Measurements from ENCODE around the gene COPE. TPM values are rescaled to one million over a fixed set of nuclear protein-coding genes. Genes with fewer than 3 reads are reported as not detected.

COPE gene
- total and polyA plus RNA-seq, 8 donors, result 81.1 to 226 (median 103) TPM

DNA sequence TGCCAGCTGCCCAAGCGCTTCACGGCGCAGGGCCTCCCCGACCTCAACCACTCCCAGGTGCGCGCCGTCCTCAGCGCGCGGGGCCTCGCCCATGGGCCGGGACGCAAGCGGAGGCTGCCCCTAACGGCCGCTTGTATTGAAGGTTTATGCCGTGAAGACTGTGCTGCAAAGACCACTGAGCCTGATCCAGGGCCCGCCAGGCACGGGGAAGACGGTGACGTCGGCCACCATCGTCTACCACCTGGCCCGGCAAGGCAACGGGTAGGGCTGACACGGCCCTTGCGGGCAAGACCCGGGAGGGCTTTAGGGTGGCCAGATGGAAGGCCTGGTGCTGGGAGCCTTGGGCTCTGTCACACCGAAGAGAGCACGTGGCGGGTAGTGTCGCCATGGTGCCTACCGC is 64.2 kb downstream of the COPE start:
- TF ChIP-seq, protein P1, sequence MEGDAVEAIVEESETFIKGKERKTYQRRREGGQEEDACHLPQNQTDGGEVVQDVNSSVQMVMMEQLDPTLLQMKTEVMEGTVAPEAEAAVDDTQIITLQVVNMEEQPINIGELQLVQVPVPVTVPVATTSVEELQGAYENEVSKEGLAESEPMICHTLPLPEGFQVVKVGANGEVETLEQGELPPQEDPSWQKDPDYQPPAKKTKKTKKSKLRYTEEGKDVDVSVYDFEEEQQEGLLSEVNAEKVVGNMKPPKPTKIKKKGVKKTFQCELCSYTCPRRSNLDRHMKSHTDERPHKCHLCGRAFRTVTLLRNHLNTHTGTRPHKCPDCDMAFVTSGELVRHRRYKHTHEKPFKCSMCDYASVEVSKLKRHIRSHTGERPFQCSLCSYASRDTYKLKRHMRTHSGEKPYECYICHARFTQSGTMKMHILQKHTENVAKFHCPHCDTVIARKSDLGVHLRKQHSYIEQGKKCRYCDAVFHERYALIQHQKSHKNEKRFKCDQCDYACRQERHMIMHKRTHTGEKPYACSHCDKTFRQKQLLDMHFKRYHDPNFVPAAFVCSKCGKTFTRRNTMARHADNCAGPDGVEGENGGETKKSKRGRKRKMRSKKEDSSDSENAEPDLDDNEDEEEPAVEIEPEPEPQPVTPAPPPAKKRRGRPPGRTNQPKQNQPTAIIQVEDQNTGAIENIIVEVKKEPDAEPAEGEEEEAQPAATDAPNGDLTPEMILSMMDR (IDR thresholded peaks at IDR 0.05), result no peak
- ATAC-seq, result no peak
- intact Hi-C loops (cut with DNase I), result no loop called here
- H3K4me3 ChIP-seq, result no peak overlapping the region
- no peaks in the 10 kb centered on the region for H3K9me3 ChIP-seq
- DNase-seq, result peak in 1 of 4 donors; percentile 70
- H3K27ac ChIP-seq, result no peak overlapping the region
- H3K36me3 ChIP-seq, result peaks cover 8 to 100% of the 10 kb centered on the region in 2 donors
- peaks cover 2 to 15% of the 10 kb centered on the region in 2 donors for H3K4me1 ChIP-seq
- H3K27me3 ChIP-seq, result no peaks in the 10 kb centered on the region

DNA sequence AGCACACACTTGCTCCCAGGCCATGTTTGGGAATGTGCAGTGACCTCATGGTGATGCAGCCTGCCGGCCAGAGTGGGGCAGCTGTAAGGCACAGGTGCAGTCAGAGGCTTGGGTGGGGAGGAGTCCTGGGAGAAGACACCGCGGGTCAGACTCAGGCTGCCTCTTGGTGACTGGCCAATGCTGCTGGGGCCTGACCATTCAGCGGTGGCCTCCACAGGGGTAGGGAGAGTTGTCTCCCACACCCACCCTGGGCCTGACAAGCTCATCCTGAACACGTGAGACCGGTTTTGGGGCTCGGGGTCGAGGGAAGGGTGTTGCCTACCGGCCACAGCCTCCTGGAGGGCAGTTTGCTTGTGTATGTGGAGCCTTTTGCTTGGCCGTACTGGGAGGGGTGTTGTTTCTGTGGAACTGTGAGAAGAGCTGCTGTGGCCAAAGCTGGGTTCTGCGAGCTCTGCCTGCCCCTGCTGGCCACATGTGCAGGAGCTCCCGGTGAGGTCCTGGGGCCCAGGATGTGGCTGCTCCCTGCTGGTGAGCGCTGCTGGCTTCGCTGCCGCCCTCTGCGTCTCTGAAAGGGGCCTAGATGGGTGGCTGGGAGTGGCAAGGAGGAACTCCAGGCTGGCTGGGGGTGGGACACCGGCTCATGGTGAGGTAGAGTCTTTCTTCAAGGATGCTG is 65.3 kb downstream of the COPE start:
- DNase-seq (no peak), ATAC-seq (no peak)
- Histone ChIP-seq H3K27me3 (no peaks in the 10 kb centered on the region), H3K4me1 (peaks cover 13 to 20% of the 10 kb centered on the region in 2 donors), H3K4me3 (no peak overlapping the region), H3K9me3 (no peaks in the 10 kb centered on the region), H3K27ac (no peak overlapping the region), H3K36me3 (peaks cover 8 to 91% of the 10 kb centered on the region in 2 donors)
- TF ChIP-seq, protein P1 (IDR thresholded peaks at IDR 0.05), result no peak
- intact Hi-C loops (cut with DNase I), result no loop called here

DNA sequence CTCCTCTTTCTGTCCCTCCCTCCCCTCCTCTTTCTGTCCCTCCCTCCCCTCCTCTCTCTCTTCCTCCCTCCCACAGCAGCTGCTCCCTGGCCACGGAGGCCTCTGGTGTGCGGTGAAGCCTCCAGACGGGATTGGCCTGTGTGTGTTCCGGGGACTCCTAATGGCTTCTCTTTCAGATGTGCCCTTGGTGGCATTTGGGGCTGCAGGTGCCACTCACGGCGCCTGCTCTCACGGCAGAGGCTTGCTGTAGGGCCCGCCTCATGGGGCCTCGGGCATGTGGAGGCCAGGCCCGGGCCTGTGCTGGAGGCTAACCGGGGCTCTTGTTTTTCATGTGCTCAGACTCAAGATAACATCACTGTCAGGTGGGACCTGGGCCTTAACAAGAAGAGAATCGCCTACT is 66.5 kb downstream of the COPE start:
- TF ChIP-seq, protein P1 (IDR thresholded peaks at IDR 0.05), result no peak
- Histone ChIP-seq H3K4me3 (no peak overlapping the region), H3K27ac (no peak overlapping the region), H3K36me3 (peaks cover 8 to 88% of the 10 kb centered on the region in 2 donors), H3K27me3 (no peaks in the 10 kb centered on the region), H3K4me1 (peaks cover 21 to 33% of the 10 kb centered on the region in 2 donors), H3K9me3 (no peaks in the 10 kb centered on the region)
- intact Hi-C loops (cut with DNase I), result no loop called here
- no peak for ATAC-seq
- no peak for DNase-seq

DNA sequence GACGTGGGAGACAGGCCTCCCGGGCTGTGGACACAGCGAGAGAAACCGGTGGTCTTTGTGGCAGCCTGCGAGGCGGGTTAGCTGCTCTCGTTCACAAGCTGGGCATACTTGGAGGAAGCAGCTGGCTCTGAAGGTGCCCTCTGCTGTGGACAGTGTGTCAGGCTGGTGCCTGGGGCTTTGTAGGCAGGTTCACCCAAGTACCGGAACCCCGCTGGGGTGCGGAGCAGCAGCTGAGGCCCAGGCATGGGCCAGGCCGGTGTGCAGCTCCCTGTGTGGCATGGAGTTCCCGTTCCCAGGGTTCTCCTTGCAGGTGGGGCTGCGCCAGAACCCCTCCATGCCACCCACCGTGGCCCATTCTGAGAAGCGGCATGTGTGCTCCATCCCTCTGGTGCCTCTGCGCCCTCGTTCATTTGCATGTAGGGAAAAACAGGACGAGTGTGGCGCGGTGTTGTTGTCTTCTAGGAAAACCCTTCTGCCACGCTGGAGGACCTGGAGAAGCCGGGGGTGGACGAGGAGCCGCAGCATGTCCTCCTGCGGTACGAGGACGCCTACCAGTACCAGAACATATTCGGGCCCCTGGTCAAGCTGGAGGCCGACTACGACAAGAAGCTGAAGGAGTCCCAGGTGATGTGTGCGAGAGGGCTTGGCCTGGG is 67.4 kb downstream of the COPE start:
- H3K4me3 ChIP-seq, result no peak overlapping the region
- peaks cover 24 to 41% of the 10 kb centered on the region in 2 donors for H3K4me1 ChIP-seq
- TF ChIP-seq, protein P1 (IDR thresholded peaks at IDR 0.05), result no peak
- H3K27ac ChIP-seq, result no peak overlapping the region
- no peak for DNase-seq
- H3K27me3 ChIP-seq, result no peaks in the 10 kb centered on the region
- peaks cover 8 to 80% of the 10 kb centered on the region in 2 donors for H3K36me3 ChIP-seq
- ATAC-seq, result no peak
- intact Hi-C loops (cut with DNase I), result no loop called here
- H3K9me3 ChIP-seq, result no peaks in the 10 kb centered on the region

Data from left lung (tissue), 10 donors.